Stimulated activated CD4-positive, alpha-beta T cell treated with anti-CD3 and anti-CD28 coated beads, TNF-alpha, amount 100 ng/mL, for 48 hours (primary cell): Measurements from ENCODE around the gene ARHGEF17.

Experiments used
- DNase-seq, 3 donors: peaks; one replicate each; pipeline ENCODE4 v3.0.0-alpha.2; 2020; ENCODE audit warnings: low read depth in 3 of 3

ARHGEF17 gene

DNA sequence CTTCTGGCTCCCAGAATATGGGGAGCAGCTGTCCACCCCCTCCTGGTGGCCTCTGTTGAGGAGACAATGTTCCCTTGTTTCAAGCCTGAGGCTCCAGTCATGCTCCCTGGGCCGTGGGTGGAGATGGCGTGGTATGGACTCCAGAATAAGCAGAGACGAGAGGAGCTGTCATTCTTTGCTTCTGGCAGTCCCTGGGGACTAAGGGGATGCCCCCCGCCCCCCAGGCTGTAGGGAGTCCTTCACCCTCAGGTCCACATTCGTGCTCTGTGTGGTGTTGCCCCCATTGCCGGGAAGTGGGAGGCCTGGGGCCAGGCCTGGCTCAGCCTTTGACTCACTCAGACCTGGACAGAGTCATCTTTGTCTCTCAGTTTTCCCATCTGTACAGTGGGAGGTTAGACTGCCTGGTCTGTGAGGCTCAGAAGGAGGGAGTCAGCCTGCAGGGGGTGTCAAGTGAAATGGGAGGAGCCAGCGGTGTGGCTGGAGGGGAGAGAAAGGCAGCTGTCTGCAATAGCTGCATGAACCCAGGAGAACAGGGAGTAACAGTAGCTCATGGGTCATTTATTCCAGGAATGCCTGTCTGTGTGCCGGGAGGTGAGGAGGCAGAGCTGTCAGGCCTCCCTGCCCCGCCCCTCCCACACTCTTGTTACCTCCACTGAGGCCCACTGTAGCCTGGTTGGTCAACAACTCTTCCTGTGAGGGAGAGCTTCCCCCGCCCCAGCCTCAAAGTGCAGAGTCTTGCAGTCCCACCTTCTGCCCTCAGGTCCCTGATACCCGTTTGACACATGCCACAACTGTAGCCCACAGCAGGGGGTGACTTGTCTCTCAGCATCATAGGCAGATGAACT is 6.3 kb downstream of the ARHGEF17 start:
- DNase-seq, result no peak

DNA sequence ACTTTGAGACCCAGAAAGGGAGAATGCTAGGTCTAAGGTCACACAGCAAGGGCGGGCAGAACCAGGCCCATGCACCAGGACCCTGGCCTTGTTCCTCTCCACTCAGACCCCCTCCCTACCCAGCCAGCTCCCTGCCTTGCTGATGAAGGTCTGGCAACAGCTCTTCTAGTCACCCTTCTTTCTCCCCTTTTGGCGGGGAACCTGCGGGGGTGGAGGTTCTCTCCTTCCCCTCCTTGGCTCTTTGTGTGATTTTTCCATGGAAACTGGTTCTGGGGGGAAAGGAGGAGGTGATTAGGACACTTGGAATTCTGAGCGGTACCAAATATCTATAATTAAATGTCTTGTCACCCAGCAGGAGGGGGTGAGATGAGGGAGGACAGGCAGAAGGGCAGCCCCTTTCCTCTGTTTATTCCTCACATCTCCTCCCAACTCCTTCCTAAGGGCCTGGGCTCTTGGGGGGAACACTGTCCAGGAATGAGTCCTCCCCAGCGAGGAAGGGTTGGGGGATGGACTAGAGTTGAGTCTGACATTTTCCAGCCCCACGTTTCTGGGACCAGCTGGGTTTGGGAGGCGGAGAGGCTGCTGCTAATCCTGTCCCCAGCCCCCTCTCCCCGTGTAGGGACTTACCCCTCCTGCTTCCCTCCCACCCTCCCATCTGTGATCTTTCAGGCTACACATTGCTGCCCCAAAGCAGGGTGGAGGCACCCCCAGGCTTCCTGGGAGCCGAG is 7.4 kb downstream of the ARHGEF17 start:
- DNase-seq, result no peak

DNA sequence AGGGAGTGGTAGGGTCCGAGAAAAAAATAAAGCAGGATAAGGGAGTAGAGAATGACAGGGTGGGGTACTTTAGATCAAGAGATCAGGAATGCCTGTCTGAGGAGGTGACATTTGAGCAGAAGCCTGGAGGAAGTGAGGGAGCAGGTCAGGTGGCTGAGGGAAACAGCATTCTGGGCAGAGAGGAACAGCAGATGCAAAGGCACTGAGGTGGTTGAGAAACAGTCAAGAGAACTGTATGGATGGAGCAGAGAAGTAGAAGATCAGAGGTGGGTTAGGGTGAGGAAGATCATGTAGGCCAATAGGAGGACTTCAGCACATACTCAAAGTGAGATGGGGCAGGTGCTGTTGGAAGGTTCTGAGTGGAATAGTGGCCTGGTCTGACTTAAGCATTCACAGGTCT is 8.3 kb downstream of the ARHGEF17 start:
- DNase-seq, result no peak

DNA sequence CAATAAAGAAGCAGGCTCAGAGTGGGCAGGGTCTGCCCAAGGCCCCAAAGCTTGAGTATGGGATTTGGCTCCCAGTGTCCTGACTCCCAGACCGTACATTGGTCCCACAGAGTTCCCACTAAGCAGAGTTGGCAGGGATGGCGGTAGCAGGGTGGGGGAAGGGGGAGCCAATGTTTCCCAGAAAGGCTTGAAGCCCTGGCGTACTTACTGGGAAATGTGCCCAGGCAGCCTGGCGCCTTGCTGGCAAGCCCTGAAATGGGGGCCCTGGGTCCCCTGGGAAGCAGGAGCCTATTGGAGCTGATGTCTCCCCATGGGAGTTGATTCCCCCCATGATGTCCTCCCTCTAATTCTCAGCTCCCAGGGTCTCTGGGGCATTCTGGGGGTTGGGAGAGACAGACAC is 9.3 kb downstream of the ARHGEF17 start:
- DNase-seq, result no peak

DNA sequence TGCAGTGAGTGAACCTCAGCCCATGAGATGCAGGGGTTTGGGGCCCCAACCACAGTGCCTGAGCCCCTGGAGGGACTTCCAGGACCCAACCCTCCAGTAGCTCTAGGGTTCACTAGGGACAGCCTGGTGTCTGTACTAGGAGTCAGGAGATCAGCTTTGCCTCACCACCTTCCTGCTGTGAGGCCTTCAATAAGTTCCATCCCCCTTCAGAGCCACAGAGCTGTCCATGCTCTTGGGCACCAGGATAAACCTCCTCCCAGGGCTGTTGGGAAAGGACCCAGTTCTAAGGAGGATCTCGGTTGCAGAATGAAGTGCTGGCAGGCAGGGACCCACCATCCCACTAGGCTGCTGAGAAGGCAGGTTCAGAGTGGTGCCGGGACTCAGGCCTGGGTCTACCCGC is 9.7 kb downstream of the ARHGEF17 start:
- no peak for DNase-seq

DNA sequence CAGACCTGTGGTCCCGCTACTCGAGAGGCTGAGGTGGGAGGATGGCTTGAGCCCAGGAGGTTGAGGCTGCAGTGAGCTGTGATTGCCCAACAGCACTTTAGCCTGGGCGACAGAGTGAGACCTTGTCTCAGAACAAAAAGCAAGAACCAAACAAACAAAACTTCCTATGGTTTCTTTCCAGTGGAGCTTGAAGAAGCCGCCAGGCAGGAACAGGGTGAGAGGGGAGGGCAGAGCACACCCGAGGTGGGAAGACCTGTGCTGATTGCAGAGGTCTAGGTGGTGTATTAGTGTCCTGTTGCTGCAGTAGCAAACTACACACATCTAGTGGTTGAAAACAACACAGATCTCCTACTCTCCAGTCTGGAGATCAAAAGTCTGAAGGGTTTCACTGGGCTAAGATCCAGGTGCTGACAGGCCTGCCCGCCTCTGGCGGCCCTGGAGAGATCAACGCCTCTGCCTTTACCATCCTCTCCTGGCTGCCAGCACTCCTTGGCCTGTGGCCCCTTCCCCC is 10.5 kb downstream of the ARHGEF17 start:
- DNase-seq, result no peak

DNA sequence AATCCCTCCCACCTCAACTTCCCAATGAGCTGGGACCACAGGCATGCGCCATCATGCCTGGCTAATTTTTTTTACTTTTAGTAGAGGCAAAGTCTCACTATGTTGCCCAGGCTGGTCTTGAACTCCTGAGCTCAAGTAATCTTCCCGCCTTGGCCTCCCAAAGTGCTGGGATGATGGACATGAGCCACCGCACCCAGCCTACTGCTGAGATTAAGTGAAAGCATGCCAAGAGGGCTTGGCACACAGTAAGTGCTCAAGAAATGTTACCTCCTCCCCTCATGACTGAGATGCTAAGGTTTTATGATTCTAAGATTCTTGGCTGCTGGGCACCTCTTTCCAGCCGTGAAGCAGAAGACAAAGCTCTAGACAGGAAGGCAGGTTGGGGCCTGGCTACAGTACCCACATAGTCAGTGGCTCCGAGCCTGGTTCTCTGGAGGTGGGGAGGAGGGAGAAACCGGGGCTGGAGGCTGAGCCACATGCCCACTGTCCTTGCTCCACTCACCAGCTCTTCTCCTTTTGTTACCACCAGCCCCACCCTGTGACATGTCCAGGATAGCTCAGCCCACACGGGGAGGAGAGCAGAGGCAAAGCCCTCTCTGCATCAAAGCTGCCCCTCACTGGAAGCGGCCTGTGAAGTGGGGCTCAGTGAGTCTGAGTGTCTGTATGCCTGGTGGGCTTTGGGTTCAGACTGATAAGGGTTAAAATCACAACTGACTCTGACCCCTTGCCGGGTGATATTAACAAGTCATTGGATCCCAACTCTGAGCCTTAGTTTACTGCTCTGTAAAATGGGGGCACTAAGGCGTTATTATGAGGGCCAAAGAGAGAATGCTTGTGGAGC is 12.9 kb downstream of the ARHGEF17 start:
- DNase-seq, result no peak

DNA sequence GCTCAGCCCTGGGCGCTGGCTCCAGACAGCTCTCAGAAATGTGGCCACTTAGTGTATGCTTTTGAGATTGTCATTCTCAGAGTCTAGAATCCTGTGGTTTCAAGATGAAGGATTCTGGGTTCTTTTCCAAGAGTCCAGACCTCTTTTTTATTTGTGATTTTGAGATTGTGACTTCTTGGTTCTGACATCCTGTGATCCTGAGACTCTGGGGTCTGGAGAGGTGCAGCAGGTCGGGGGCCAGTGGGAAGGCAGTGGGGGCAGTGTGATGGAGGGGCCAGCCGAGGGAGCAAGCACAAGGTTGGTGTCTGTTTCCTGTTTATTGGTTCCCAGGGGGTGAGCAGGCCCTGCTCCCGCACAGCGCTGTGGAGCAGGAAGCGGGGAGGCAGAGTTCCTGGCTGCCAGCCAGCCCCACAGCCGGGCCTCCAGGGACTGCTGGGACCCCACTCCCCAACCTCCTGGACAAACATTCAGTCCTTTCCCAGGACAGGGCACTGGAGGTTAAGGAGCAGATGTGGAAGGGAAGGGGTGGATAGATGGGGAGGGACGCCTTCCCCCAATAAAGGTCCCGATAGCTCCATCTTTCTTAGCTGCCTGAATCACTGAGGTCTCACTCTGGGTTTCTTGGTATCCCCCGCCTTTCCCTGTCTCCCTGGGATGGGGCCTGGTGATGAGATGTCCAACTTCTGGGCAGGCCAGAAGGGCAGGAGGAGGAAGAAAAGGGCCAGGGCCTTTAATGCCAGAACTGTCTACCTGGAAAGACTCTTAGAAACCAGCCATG is 13.7 kb downstream of the ARHGEF17 start:
- no peak for DNase-seq

DNA sequence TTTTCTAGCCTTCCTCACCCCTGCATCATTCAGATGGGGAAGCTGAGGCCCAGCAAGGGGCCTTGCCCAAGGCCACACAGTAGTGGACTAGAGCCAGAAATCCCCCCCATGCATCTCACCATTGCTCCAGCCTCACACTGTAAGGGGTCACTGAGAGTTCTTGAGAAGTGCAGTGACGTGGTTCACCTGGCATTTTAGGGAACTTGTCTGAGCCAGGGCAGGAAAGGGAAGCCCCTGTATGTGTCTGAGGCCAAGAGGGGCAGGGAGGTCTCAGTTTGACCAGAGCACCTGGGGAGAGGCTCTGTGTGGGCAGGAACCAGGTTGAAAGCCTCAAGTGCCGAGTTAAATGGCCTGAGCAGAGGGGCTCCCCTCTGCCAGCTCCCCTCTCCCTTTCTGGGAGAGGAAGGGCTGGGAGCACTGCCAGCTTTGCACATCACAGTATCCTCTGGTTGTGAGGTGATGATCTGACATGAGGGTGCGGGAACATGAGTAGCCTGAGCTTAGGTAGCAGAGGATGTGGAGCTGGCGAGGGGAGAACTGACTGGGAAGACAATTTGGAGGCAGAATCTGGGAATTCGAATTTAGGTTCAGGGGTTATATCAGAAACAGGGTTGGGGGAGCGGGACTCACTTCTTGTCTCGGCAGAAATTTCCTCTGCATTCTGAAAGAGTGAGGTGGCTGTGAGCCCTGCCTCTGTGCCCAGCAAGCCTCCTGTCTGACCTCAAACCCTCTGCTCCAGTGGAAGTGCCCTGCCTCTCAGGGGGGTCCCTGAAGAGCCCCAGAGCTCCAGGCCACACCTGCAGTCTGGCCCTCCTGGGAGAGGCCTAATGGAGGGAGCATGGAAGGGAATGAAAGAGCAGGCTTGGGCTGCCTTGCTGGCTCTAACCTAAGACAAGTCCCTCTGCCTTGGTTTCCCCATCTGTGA is 14.6 kb downstream of the ARHGEF17 start:
- DNase-seq, result no peak

DNA sequence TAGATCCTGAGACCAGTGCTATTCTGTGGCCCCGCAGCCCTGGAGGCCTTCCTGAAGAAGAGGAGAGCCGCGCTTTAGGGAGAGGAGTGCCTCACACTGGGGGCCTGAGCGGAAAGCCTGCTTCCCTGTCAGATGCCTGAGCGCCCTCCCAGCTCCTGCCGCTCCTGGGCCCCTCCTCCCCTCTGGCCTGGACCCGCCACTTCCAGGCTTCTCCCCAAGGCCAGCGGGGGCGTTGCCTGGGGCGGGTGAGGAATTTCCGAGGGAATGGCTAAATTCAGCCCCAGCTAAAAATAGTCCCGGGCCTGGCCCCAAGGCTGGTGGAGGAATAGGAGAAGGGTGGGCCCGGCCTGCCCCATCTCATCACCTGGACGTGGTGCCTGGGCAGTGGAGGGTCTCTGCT is 15.4 kb downstream of the ARHGEF17 start:
- no peak for DNase-seq

DNA sequence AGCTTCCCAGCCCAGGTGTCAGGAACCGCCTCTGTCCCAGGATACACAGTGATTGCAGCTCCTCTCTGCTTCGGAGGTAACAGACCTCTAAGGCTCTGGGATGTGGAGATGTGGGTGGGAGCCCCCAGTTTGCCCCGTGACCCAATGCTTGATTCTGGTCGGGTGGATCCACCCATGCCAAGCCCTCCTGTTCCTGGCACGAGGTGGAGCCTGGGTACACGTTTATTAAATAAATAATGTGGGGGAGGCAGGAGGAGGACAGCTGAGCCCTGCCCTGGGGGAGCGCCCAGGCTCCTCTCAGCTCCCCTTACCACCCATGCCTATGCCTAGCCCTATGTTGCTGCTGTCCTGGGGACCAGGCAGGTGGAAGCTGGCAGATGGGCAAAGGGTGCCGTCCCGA is 16.0 kb downstream of the ARHGEF17 start:
- no peak for DNase-seq

DNA sequence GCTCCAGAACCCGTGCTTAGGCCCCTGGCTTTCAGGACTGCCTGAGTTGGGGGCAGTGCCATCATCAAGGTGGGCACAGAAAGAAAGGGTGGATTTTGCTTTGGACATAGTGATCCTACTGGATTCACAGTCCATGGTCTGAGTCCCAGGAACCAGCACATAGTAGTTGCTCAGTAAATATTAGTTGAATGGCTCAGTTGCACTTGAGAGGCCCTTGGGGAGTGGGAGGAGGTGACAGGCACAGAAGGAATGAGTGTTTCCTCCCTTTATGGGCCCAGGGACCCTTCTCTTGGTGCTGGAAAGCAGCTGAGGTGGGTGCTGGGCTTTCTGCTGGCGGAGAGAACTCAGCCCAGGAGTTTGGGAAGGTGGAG is 16.6 kb downstream of the ARHGEF17 start:
- DNase-seq, result no peak

DNA sequence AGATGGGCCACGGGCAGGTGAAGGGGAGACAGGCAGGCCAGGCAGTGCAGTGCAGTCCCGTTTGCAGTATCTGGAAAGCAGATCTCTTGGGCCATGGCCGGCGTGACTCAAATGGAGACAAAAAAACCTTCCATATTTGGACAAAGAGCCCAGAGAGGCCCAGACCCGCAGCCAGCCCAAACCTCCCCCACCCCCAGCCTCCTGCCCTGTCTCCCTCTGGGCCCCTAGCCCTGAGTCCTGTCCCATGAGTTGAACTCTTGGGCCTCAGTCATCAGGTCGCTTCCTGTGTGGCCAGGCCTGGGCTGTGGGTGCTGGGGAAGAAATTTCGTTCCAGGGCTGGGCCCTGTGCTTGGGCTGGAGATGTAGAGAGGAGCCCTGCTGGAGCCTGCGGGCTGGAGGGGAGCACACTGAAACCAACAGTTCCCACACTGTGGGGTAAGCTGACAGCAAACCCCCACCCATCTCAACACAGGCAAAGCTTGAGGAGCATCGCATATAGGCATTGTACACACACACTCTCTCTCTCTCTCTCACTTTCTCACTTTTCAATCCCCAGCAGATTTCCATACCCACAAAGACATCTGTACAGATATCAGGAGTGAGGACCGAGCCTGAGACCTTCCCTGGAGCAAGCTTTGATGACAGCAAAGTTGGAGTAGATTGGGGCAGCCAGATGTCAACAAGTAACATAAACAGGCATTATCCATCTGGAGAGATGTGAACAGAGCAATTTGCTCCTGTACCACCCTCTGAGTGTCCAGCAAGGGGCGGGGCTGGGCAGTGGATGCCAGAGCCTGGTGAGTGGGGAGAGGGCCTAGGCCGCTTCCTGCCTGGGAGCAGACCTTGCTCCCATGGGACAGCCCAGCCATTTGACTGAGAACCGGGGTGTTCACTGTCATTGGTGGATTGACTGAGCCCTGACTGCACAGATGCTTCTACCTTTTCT is 17.2 kb downstream of the ARHGEF17 start:
- no peak for DNase-seq

DNA sequence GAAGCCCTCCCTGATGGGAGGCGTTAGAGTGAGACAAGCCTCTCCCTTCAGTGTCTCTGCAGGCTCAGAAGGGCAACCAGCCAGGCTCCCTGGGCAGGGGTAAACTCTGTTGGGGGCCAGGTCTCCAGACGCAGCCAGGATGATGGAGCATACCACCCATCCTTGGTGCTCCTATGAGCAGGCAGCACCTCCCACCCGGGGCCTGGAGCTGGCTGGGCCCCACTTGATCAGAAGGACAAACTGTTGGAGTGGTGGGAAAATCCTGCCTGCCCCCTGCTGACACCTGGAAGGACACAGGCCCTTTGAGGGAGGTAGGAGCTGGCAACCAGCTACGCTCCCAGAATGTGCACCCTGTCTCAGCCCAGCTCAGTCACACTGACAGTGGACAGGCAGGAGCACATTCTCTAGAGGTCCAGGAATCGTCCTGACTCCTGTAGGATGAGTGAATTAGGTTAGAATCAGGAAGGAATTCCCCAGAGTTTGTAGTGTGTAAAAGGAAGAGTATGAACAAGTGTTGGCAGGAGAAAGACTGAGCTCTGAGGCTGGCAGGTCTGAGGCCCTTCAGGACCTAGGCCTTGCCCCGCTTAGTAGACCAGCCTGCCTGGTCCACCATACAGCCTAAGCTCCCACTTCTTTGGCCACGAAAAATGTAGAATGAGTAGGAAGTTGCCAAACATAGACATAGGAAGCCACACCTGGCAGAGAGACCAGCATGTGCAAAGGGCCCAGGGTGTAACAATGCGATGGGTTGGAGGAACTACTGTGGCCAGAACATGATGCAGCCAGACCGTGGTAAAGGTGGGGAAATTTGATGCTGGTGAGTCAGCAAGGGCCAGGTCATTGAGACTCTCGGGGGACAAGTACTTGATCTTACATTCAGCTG is 19.1 kb downstream of the ARHGEF17 start:
- no peak for DNase-seq

DNA sequence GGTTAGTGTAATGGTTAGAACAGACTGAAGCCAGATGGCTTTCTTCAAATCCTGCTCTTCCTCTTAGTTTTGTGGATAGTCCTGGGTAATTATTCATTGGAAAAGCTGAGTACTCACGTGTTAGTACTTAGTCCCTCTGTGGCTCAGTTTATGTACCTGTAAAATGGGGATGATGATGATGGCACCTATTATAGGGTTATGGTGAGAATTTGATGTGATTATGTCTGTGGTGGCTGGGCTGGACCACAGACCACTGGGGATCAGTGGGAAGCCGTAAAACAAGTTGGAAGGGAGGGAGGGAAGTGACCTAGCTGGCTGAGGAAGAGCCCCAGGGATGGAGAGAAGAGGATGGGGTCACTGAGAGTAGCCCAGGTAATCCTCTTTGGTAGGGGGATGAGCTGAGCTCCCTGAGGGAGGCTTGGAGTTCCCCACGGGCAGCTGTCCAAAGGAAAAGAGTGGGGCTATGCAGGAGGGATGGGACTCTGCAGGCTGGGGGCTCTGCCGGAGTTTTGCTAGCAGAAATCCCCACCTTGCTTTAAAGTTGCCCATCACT is 19.8 kb downstream of the ARHGEF17 start:
- DNase-seq, result no peak

DNA sequence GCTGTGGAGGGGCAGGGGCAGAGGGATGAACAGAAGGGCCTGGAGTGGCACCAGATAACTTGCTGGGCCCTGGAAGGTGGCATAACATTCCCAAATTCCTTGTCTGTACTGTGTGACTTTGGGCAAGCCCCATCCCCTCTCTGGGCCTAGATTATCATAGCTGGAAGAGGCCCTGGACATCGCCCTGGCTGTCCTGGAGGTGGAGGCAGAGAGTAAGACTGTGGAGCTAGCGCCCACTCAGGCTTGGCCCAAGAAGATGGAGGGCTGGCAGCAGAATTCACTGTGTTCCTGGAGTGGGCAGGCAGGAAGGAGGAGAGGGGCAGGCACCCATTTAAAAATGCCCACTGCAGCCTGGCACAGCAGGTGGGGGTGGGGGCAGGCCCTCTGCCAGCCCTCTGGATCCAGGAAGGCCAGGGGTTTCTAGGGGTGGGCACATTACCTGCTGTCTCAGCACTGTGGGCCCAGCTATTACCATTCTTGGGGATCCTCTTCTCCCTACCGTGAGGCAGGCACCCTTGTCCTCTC is 22.6 kb downstream of the ARHGEF17 start:
- no peak for DNase-seq

DNA sequence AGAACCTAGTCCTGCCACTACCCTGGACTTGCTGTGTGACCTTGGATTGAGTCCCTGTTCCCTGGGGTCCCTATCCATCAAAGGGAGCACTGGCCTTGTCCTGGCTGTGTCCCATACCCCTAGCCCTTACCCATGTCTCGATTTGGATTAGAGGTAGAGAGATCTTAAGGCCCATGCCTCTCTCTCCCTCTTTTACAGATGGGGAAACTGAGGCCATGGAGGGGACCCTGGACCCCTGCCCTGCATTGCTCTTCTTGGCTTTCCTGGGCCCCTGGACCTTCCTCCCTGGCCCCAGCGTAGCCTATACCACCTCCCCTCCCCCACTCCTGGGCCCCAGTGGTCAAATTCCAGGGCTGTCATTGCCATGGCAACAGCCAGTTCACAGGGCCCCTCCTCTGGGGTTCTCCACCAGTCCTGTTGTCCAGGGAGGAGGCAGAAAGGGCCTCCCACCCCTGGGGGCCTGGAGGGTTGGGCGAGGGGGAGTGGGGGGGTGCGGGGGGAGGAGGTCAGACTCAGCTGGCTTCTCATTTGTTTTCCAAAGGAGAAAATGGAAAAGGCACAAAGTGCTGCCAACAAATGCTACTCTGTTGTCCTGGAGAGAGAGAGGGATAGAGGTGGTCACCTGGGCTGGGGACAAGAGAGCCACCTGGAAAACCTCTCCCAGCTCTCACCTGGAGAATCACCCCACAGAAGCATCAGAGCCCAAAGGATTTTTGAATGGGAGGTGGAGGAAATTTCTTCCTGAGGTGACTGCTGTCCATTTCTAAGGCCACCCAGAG is 23.3 kb downstream of the ARHGEF17 start:
- DNase-seq, result no peak
